HK-2 (cell line): Measurements from ENCODE around the gene NDC1.
"Not testable (repeated sequence)": the region's sequence is repeated elsewhere in the genome, so short reads cannot be mapped to it uniquely, and the experiment has no call there.

Experiments used
- DNase-seq: peaks from one replicate; pipeline ENCODE4 v3.0.0-alpha.2; 2018; ENCODE audit not compliant: unreplicated experiment

Gene NDC1

DNA sequence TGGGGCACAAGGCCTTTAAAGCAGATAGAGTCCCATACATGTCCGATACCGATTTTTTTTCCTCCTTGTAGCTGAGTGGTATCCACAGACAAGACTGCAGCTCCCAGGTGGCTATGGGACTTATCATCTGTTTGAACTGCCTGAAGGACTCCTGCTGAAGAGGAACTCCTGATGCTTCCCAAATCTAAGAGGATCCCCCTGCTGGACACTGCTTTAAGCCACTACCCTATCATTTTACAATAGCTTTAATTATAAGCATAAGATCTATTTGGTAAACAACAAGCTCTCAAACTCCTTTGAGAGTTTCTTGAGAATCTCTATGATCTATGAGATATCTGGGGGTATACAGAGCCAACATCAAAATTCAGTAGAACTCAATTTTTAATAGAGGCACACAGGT is 11.7 kb downstream of the NDC1 start:
- DNase-seq = no peak

GRCh38 chr1:53825306-53825705 is 12.8 kb downstream of the NDC1 start:
- DNase-seq = no peak

GRCh38 chr1:53822931-53823330 is 15.2 kb downstream of the NDC1 start:
- DNase-seq = no peak

DNA sequence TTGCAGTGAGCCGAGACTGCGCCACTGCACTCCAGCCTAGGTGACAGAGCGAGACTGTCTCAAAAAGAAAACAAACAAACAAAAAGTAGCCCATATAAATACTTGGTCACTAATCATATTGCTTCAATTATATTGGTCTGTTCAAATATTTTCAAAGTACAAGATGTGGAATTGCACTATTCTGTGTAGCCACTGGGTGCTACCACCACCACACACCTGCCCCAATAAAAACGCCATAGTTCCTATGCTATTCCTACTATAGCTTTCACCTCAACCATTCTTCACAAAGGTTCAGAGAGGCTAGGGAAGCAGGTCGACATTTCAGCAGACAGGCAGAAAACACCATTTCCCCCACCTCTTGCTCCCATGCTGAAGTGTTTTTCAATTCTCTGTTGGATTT is 16.7 kb downstream of the NDC1 start:
- no peak for DNase-seq

- DNase-seq = no peak
Observed at GRCh38 chr1:53819387-53819786, 18.7 kb downstream of the NDC1 start.

DNA sequence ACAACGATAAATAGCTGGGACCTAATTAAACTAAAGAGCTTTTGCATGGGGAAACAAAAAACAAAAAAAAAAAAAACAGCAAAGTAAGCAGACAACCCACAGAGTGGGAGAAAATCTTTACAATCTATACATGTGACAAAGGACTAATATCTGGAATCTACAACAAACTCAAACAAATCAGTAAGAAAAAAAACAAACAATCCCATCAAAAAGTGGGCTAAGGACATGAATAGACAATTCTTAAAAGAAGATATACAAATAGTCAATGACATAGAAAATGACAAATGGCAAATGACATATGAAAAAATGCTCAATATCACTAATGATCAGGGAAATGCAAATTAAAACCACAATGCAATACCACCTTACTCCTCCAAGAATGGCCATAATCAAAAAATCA is 21.5 kb downstream of the NDC1 start:
- DNase-seq = not testable (repeated sequence)

DNA sequence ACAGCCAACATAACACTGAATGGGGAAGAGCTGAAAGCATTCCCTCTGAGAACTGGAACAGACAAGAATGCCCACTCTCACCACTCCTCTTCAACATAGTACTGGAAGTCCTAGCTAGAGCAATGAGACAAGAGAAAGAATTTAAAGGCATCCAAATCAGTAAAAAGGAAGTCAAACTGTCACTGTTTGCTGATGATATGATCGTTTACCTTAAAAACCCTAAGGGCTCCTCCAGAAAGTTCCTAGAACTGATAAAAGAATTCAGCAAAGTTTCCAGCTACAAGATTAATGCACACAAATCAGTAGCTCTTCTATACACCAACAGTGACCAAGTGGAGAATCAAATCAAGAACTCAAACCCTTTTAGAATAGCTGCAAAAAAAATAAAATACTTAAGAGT is 22.6 kb downstream of the NDC1 start:
- not testable (repeated sequence) for DNase-seq

DNA sequence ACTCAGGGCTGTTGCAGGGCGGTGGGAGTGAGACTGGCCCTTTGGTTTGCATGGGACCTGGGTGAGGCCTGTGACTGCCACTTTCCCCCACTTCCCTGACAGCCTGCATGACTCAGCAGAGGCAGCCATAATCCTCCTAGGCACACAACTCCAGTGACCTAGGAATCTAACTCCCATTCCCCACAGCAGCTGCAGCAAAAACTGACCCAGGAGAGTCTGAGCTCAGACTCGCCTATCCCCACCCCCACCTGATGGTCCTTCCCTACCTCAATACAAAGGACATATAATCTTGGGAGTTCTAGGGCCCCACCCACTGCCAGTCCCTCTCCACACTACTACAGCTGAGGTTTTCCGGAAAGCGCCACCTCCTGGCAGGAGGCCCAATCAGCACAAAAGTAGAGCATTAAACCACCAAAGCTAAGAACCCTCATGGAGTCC is 26.7 kb downstream of the NDC1 start:
- DNase-seq = peak; percentile 25

GRCh38 chr1:53810497-53810896 is 27.6 kb downstream of the NDC1 start:
- no peak for DNase-seq

DNA sequence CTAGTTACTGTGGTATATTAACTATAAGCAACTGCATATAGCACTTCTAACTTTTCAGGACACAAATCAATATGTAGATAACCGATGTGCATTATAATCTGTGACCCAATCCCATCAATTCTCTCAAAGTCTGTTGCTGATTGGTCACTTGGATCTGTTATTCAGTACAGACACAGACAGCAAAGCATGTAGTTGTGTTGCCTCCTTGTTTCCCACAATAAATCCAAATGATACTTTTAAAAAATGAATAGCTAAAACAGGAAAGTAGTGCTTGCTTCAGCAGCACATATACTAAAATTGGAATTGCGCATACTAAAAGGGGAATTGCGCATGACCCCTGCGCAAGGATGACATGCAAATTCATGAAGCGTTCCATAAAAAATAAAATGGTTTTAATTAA is 28.1 kb downstream of the NDC1 start:
- DNase-seq = no peak

DNA sequence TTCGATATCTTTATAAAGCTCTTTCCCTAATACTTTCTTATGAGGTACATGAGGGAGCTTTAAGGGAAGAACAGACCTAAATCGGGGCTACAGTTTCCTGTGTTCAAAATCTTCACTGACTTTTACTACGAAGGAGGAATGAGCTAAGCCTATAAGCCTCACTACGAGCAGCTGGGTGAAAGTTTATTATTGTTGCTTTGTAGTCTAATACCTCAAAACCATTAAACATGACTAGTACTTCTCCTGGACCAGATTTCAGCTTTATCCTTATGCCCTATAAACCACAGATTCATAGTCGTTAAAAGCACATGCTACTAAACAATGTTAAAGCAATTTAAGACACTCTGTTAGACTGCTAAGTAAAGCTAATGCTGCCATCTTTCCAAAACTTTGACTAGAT is 30.2 kb downstream of the NDC1 start:
- DNase-seq = no peak

DNA sequence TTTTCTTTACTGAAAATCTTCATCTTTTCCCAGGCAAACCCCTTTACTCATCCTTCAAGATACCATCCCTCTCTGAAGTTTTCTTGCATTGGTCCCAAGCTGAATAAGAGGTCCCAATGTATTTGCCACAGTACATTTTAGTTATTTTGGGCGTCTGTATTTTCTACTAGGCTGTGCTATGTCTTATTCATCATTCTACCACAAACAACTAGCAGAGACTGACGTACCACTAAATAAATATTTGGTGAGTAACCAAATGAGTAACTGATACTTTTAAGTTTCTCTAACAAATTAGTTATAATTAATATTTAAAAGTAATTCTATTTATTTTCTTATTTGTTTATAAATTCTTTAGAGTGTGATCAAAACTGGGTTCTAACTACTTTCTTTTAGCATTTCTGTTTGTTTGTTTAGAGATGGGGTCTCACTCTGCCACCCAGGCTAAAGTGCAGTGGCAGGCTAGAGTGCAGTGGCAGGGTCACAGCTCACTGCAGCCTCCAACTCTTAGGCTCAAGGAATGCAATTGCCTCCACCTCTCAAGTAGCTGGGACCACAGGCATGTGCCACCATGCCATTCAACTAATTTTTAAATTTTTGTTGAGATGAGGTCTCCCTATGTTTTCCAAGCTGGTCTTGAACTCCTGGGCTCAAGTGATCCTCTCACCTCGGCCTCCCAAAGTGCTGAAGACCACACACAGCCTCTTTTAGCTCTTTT is 33.1 kb downstream of the NDC1 start:
- no peak for DNase-seq

GRCh38 chr1:53804181-53804580 is 33.9 kb downstream of the NDC1 start:
- no peak for DNase-seq

DNA sequence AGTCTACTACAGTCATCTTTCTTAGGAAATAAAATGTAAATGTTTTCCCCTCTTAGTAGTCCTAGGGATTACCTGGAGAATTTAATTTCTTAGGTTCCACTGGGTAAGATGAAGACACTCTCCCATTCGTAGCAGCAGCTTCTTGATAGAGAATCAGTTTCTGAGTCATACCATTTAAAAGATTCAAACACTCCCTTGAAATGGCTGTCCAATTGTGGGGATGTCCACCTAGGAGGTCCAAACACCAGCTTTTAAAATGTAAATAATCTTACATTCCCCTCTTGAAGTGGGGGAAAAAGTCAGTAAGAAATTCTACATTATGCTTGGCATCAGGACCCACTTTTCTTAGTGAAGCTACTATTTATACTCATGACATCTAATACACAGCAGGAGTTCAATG is 37.5 kb downstream of the NDC1 start:
- DNase-seq = no peak

- no peak for DNase-seq
Observed at GRCh38 chr1:53799141-53799540, 39.0 kb downstream of the NDC1 start.

DNA sequence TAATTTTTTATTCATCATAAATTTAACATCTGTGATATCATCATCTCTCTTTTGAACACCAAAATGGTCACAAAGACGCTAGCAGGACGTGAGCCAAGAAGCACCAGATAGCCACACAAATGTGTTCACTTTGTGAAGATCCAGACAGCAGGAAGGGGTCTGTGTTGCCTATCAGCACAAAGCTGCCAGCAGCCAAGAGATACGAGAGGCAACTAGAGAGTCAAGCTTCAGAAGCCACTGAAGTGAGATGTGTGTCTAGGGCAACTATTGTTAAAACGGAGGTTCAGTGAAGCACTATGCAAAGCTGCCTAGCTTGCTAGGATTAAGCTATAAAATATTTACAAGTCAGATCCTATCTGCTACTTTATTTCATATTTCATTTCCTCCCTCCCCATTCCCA is 45.3 kb downstream of the NDC1 start:
- DNase-seq = no peak

- DNase-seq = no peak
Observed at GRCh38 chr1:53787655-53788054, 50.4 kb downstream of the NDC1 start.

- no peak for DNase-seq
Observed at GRCh38 chr1:53783056-53783455, 55.0 kb downstream of the NDC1 start.

DNA sequence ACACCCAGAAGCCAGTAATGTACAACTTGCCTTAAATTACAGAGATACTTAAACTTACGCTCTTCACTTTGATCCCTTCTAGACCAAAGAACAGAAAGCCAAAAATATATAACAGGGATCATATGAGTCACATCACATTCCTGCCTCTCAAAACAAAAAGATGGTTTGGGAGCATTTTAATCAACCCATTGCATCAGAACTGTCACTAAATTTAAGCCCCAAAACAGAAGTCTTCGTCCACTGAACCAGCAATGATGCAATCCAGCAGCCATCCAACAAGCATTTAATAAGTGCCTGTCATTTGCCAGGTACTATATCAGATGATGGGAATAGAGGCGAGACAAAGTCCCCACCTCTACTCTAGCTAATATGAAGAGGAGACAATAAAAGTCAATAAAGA is 56.4 kb downstream of the NDC1 start:
- DNase-seq = no peak

GRCh38 chr1:53777272-53777671 is 60.8 kb downstream of the NDC1 start:
- no peak for DNase-seq

DNA sequence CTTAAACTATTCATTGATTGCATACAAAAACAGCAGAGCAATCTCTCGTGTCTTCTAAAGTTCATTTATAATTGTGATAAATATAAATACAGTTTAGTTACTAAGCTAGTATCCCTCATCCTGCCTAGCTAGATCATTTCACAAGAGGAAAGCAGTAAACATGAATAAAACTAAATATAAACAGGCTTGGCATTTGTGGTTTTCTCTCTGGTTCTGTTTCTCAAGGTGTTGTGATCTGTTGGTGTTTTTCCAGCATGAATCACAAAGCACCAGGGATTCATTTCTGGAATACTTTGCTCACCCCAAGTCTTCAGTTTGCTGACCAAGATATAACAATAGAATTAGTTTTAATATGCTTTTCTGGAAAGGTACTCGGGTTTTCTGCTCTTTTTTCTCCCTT is 66.4 kb downstream of the NDC1 start:
- DNase-seq = no peak

DNA sequence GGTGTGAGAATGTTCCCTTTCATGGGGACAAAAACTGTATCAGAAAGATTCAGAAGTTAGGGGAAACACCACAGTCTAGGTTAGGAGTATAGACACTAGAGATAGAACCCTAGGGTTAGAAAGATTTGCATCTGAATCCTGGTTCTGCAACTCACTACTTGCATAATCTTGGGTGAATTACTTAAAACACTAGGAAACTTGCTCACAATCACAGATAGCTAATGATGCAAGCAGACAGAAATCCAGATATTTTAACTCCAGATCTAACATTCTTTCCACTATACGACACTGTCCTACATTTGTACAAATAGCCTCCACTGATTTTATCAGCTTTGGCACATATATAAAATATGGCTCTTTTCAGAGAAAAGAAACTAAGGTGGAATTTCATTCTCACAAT is 68.3 kb downstream of the NDC1 start:
- no peak for DNase-seq

DNA sequence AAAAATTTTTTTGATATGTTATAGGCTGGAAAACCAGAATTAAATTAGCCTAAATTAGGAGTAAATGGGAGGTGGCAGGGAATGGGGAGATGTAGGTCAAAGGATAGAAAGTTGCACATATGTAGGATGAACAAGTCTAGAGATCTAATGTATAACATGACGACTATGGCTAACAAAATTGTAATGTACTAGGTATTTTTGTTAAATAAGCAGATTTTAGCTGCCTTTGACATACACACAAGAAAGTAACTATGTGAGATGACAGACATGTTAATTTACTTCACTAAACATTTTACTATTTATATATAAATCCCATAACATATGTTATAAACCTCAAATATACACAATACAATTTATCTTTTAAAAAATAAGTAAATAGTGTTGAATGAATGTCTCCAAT is 68.9 kb downstream of the NDC1 start:
- no peak for DNase-seq

GRCh38 chr1:53766831-53767405 is 71.2 kb downstream of the NDC1 start:
- DNase-seq = no peak
